SU-DHL-6 (cell line): ENCODE data around the gene SYT2.

Experiments
- H2AFZ ChIP-seq: fragments of 200-600 bp; sonication (generic); 2 replicates; pipeline ENCODE4 v1.6.1; 2014; ENCODE audit warnings: low read depth, mild to moderate bottlenecking, moderate library complexity, mixed read lengths, antibody characterized with exemption, low read length; ENCODE audit not compliant: severe bottlenecking
- H3F3A ChIP-seq: fragments of 200-600 bp; shearing (Covaris generic); 2 replicates; pipeline ENCODE4 v1.6.0; 2016; ENCODE audit warnings: antibody characterized with exemption, mild to moderate bottlenecking; ENCODE audit not compliant: insufficient read depth
- H3K27ac ChIP-seq: fragments of 200-600 bp; sonication (generic); 2 replicates; pipeline ENCODE4 v1.5.1; 2016; ENCODE audit warnings: low read depth, mild to moderate bottlenecking, low read length, moderate library complexity, mixed read lengths
- H3K27me3 ChIP-seq: fragments of 200-600 bp; sonication (generic), shearing (Covaris generic); 2 replicates; pipeline ENCODE4 v1.6.0; 2014; ENCODE audit warnings: mild to moderate bottlenecking, low read length
- H3K36me3 ChIP-seq: fragments of 200-600 bp; sonication (generic); 2 replicates; pipeline ENCODE4 v1.6.1; 2014; ENCODE audit warnings: mild to moderate bottlenecking, low read length, mixed read lengths
- H3K4me2 ChIP-seq: fragments of 300-600, 200-600 bp; shearing (Covaris generic), sonication (generic); 2 replicates; pipeline ENCODE4 v1.6.0; 2014; ENCODE audit warnings: low read length, low read depth, mild to moderate bottlenecking; ENCODE audit not compliant: poor library complexity, severe bottlenecking
- H3K4me3 ChIP-seq: fragments of 200-600 bp; sonication (generic); 2 replicates; pipeline ENCODE4 v1.5.1; 2014; ENCODE audit warnings: antibody characterized with exemption, low read length, mild to moderate bottlenecking, mixed read lengths; ENCODE audit not compliant: insufficient read depth, poor library complexity, severe bottlenecking
- H3K79me2 ChIP-seq: fragments of 200-600 bp; sonication (generic); 2 replicates; pipeline ENCODE4 v1.6.1; 2014; ENCODE audit warnings: mild to moderate bottlenecking, low read length, moderate library complexity; ENCODE audit not compliant: insufficient read depth
- H3K9ac ChIP-seq: fragments of 200-600 bp; sonication (generic); 2 replicates; pipeline ENCODE4 v1.7.0; 2014; ENCODE audit warnings: mild to moderate bottlenecking, low read length
- H3K9me2 ChIP-seq: fragments of 200-600 bp; sonication (generic); replicated peaks from 2 replicates; pipeline ENCODE4 v1.6.1; 2014; ENCODE audit warnings: low read length; ENCODE audit not compliant: insufficient read depth
- H3K9me3 ChIP-seq: fragments of 200-600 bp; sonication (generic); 2 replicates; pipeline ENCODE4 v1.6.1; 2014; ENCODE audit warnings: low read length, mixed read lengths; ENCODE audit not compliant: insufficient read depth
- H4K20me1 ChIP-seq: fragments of 200-600 bp; sonication (generic); 2 replicates; pipeline ENCODE4 v1.6.1; 2014; ENCODE audit warnings: low read depth, mild to moderate bottlenecking, antibody characterized with exemption, low read length, moderate library complexity, mixed read lengths
- EZH2phosphoT487 ChIP-seq: fragments of 200-600 bp; sonication (generic), shearing (Covaris generic); conservative IDR thresholded peaks from 2 replicates; pipeline ENCODE4 v1.6.1; 2018; ENCODE audit warnings: mild to moderate bottlenecking, antibody characterized with exemption, low read length, moderate library complexity, mixed read lengths
- TF ChIP-seq, protein P1 (sequence below): fragments of 200-600 bp; sonication (generic); IDR thresholded peaks from one replicate; pipeline ENCODE4 v1.5.1; 2017; ENCODE audit warnings: antibody characterized with exemption, mild to moderate bottlenecking, low read length, moderate library complexity; ENCODE audit not compliant: insufficient read depth, poor library complexity, severe bottlenecking

The SYT2 gene

GRCh38 chr1:202600432-202601041 is 109.7 kb downstream of the SYT2 start:
- Histone ChIP-seq H3K9me2 (no peaks in the 10 kb centered on the region), H3K27me3 (no peaks in the 10 kb centered on the region), H2AFZ (no peak overlapping the region), H3K79me2 (no peaks in the 10 kb centered on the region), H3K4me3 (no peak overlapping the region), H3K9ac (no peak overlapping the region), H3K9me3 (no peaks in the 10 kb centered on the region), H3K36me3 (no peaks in the 10 kb centered on the region), H3K27ac (no peak overlapping the region), H4K20me1 (no peaks in the 10 kb centered on the region), H3F3A (no peaks in the 10 kb centered on the region), H3K4me2 (no peak overlapping the region)
- no peak for TF ChIP-seq EZH2phosphoT487
- TF ChIP-seq, protein P1, sequence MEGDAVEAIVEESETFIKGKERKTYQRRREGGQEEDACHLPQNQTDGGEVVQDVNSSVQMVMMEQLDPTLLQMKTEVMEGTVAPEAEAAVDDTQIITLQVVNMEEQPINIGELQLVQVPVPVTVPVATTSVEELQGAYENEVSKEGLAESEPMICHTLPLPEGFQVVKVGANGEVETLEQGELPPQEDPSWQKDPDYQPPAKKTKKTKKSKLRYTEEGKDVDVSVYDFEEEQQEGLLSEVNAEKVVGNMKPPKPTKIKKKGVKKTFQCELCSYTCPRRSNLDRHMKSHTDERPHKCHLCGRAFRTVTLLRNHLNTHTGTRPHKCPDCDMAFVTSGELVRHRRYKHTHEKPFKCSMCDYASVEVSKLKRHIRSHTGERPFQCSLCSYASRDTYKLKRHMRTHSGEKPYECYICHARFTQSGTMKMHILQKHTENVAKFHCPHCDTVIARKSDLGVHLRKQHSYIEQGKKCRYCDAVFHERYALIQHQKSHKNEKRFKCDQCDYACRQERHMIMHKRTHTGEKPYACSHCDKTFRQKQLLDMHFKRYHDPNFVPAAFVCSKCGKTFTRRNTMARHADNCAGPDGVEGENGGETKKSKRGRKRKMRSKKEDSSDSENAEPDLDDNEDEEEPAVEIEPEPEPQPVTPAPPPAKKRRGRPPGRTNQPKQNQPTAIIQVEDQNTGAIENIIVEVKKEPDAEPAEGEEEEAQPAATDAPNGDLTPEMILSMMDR = no peak

- no peaks in the 10 kb centered on the region for H3F3A ChIP-seq
- H3K4me3 ChIP-seq = no peak overlapping the region
- H3K27me3 ChIP-seq = no peaks in the 10 kb centered on the region
- H4K20me1 ChIP-seq = no peaks in the 10 kb centered on the region
- no peaks in the 10 kb centered on the region for H3K79me2 ChIP-seq
- no peak overlapping the region for H3K9ac ChIP-seq
- H2AFZ ChIP-seq = no peak overlapping the region
- H3K9me2 ChIP-seq = no peaks in the 10 kb centered on the region
- H3K4me2 ChIP-seq = no peak overlapping the region
- TF ChIP-seq, protein P1 = peak; percentile 51
- TF ChIP-seq EZH2phosphoT487 = no peak
- no peaks in the 10 kb centered on the region for H3K9me3 ChIP-seq
- no peak overlapping the region for H3K27ac ChIP-seq
- no peaks in the 10 kb centered on the region for H3K36me3 ChIP-seq
Observed at GRCh38 chr1:202599669-202600431, 110.4 kb downstream of the SYT2 start.

- H4K20me1 ChIP-seq = no peaks in the 10 kb centered on the region
- TF ChIP-seq, protein P1 = no peak
- TF ChIP-seq EZH2phosphoT487 = no peak
- no peaks in the 10 kb centered on the region for H3K9me3 ChIP-seq
Observed at GRCh38 chr1:202597090-202597761, 113.0 kb downstream of the SYT2 start.

More at GRCh38 chr1:202597090-202597761, 113.0 kb downstream of the SYT2 start:
- Histone ChIP-seq H3K4me2 (no peak overlapping the region), H3K27ac (no peak overlapping the region), H3K9me2 (no peaks in the 10 kb centered on the region), H3K9ac (no peak overlapping the region), H3K27me3 (no peaks in the 10 kb centered on the region), H3K79me2 (no peaks in the 10 kb centered on the region), H3K36me3 (no peaks in the 10 kb centered on the region), H3F3A (no peaks in the 10 kb centered on the region), H2AFZ (no peak overlapping the region), H3K4me3 (no peak overlapping the region)
